Measurements from ENCODE around the gene TNS1. TPM values are rescaled to one million over a fixed set of nuclear protein-coding genes. Genes with fewer than 3 reads are reported as not detected.

Gene TNS1
- total RNA-seq, 2 donors from 2014 or later = 436 to 508 TPM

DNA sequence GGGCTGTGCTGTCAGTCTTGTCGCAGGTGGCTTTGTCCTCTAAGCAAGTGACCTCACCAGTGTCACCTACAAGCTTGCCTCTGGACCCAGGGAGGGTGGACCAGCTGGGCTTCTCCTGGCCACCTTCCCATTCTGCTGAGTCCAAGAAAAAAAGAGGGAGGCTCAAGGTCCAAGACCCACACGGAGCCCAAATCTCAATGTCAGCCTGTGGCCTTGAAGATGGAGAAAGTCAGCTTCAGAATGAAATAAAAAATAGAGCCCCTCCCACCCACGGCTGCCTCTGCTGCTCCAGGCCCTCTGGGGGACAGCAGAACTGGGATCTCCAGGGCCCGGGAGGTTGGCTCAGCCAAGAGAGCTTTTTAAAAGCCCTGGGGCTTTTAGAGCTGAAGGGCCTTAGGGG is 145.9 kb downstream of the TNS1 start:
- no peak for ATAC-seq
- intact Hi-C loops (cut with DNase I) = no loop called here
- DNase-seq = no peak

DNA sequence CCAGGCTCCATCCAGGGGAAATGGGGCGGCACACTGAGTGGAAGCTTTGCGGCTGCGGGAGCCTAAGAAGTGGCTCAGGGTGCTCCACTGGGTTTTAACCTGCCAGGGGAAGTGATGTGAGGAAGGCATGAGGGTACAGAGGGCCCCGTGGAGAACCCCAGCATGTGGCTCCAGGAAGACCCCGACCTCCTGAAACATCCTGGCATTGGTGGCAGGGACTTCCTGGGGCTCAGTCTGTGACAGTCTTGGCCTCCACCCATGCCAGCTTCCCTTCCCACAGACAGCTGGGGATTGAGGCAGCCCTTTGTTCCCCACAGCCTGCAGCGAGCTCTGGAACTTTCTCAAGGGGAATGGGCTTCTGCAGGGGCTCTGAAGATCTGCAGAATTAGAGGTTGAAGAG is 146.6 kb downstream of the TNS1 start:
- intact Hi-C loops (cut with DNase I) = no loop called here
- DNase-seq = no peak
- no peak for ATAC-seq

GRCh38 chr2:217854684-217855420 is 147.9 kb downstream of the TNS1 start:
- no peak for ATAC-seq
- intact Hi-C loops (cut with DNase I) = no loop called here
- DNase-seq = no peak

GRCh38 chr2:217853961-217854360 is 148.8 kb downstream of the TNS1 start:
- no peak for ATAC-seq
- DNase-seq = no peak
- intact Hi-C loops (cut with DNase I) = no loop called here

GRCh38 chr2:217853301-217853881 is 149.4 kb downstream of the TNS1 start:
- DNase-seq = peak; percentile 55
- intact Hi-C loops (cut with DNase I) = no loop called here
- no peak for ATAC-seq

GRCh38 chr2:217852555-217853211 is 150.1 kb downstream of the TNS1 start:
- DNase-seq = no peak
- intact Hi-C loops (cut with DNase I) = no loop called here
- ATAC-seq = no peak

- DNase-seq (peak; percentile 56), ATAC-seq (peak; percentile 11 to 38)
- intact Hi-C loops (cut with DNase I) = no loop called here
These were observed 151.4 kb downstream of the TNS1 start for GRCh38 chr2:217851191-217852020.

GRCh38 chr2:217849154-217849975 is 153.4 kb downstream of the TNS1 start:
- intact Hi-C loops (cut with DNase I) = no loop called here
- DNase-seq (no peak), ATAC-seq (no peak)

DNA sequence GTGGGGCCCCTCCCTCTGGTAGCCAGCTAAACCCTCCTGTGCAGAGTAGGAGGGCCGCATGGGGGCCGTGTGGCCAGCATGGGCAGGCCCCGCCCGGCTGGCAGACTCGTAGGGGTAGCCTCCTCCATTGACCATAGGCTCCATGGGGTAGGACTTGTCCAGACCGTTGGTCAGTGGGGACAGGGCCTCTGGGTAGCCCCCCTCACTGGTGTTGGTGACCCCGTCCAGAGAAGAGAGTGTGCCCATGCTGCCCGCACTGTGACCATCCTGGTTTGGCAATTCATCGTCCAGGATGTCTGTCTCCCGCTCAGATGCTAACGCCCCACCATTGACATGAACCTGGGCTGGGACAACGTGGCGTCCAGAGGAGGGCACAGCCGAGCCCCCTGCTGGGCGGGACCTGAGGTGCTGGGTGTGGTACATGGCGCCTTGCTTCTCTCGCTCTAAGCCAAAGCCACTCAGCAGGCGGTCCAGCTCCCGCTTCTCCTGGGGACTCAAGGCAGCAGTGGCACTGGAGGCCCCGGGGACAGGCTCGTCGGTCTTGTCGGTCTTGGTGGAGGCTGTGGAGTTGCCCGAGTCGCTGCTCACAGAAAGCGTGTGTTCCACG is 154.3 kb downstream of the TNS1 start:
- intact Hi-C loops (cut with DNase I) = no loop called here
- DNase-seq = no peak
- no peak for ATAC-seq

- DNase-seq (peak; percentile 11), ATAC-seq (no peak)
- intact Hi-C loops (cut with DNase I) = no loop called here
These were observed 155.0 kb downstream of the TNS1 start for GRCh38 chr2:217847552-217848350.

- intact Hi-C loops (cut with DNase I) = no loop called here
These were observed 155.7 kb downstream of the TNS1 start for GRCh38 chr2:217847115-217847514.

GRCh38 chr2:217846321-217846743 is 156.5 kb downstream of the TNS1 start:
- ATAC-seq = peak in 1 of 2 donors; percentile 31
- intact Hi-C loops (cut with DNase I) = no loop called here

More at GRCh38 chr2:217847115-217847514, 155.7 kb downstream of the TNS1 start:
- DNase-seq (peak; percentile 7), ATAC-seq (no peak)

DNA sequence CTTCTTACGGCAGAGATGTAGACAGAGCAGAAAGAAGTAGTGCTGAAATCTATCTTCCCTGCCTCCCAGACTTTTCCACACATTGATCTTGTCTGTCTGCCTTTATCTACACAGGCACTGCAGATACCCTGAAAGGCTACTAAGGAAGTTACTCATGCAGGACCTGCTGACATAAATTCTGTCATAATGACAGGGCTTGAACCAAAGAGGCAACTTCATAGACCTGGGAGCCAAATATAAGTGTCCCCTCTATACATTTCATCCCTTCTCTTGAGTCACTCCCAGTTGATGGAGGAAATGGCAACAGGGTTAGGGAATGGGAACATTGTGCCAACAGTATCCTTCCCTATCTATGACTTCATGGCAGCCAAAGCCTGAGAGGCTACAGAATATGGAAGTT is 157.5 kb downstream of the TNS1 start:
- intact Hi-C loops (cut with DNase I) = no loop called here
- DNase-seq (no peak), ATAC-seq (no peak)

More at GRCh38 chr2:217846321-217846743, 156.5 kb downstream of the TNS1 start:
- peak; percentile 53 for DNase-seq

DNA sequence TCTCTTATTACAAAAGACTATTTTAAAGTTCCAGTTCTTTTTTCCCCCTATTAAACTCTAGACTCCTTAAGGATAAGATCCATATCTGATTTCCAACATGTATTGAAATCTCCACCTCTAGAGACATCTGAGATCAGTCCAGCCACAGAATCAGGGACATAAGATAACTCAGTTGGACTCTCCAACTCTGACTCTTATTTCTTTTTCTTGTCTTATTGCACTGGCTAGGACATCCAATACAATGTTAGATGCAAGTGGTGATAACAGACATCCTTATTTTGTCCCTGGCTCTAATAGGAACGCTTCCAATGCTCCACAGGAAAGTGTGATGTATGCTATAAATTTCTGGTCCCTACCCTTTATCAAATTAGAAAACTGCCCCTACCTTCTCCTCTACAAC is 158.1 kb downstream of the TNS1 start:
- no peak for ATAC-seq

GRCh38 chr2:217843324-217843723 is 159.5 kb downstream of the TNS1 start:
- DNase-seq = peak; percentile 12
- ATAC-seq = peak; percentile 35 to 68
- intact Hi-C loops (cut with DNase I) = no loop called here

More for the DNA sequence above, 158.1 kb downstream of the TNS1 start:
- intact Hi-C loops (cut with DNase I) = no loop called here
- no peak for DNase-seq

DNA sequence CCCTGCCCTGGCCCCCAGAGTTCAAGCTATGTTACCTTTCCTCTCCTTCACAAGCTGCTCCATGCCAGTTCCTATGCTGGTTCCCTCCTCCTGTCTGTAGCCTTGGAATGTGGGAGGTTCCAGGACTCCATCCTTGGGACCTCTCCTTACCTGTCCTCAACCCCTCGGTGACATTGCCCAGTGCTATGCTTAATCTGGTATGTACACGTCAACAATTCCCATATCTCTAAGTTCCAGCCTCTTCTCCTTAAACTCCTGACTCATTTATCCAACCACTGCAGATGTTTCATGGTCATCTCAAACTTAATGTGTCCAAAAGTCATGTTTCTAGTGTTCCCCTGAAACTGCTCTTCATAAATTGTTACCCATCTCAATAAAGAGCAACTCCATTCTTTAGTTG is 160.8 kb downstream of the TNS1 start:
- DNase-seq = no peak
- intact Hi-C loops (cut with DNase I) = no loop called here
- no peak for ATAC-seq

DNA sequence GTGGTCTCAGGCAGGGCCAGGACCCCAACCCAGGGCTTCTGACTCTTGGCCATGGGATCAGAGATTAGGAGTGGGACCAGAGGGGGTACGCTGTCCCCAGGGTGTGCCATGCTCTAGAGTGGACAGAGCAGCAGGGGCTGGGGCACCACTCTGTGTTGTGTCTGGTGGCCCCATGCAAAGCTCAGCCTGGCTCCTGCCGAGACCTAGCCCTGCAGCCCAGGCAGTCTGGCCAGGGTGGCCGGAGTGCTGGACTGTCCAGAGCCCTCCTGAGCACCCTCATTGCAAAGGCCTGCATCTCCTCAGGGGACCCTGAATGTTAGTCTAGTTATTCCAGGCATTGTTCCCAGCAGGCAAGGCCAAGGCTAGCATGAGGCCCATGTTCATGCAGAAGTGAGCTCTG is 162.3 kb downstream of the TNS1 start:
- DNase-seq = no peak
- no peak for ATAC-seq
- intact Hi-C loops (cut with DNase I) = no loop called here

GRCh38 chr2:217839750-217840107 is 163.1 kb downstream of the TNS1 start:
- intact Hi-C loops (cut with DNase I) = no loop called here
- no peak for ATAC-seq
- no peak for DNase-seq
